ENCODE results near the gene ROR1. TPM values are rescaled to one million over a fixed set of nuclear protein-coding genes. Genes with fewer than 3 reads are reported as not detected.

The ROR1 gene
- polyA plus RNA-seq, 3 donors from 2014 or later: 1.1 to 3.3 (median 1.2) TPM

DNA sequence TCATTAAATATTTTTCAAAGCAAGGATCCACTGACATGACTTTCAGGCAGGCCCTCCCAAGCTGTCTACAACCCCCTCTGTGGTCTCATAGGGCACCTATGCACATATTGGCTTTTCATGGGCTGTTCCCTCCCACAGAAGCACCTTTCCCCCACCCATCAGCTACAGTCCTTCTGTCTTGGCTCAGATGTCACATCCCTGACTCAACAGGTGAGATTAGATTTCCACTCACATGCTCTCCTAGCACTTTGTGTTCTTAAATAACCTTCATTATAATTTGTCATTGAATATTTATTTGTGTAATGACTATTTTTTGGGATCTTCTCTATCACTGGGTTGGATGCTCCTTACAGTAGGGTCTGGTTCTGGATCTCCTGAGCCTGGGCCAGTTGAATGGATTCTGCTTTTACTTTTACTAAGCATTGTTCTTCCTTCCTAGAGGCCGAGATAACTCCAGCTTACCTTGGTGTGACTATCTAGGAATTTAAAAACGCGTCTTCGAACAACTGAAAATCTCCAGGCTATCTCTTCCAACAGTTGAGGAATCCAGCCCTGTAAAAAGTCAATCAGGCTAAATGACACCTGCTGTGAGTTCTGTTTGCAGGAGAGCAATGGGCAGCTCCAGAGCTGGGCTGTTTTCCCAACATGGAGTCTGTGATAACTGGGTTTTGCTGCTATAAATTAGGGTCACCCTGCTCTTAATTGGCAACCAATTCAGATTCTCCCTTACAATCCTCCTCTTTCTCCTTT lies 16.2 kb downstream of the ROR1 start:
- DNase-seq: no peak
- Mint-ChIP-seq H3K4me1 (no peaks in the 10 kb centered on the region), H3K27me3 (ENCODE audit: low read depth in 3 of 3) (peaks cover 4 to 6% (median 6%) of the 10 kb centered on the region in 3 donors), H3K27ac (no peak overlapping the region), H3K9me3 (no peaks in the 10 kb centered on the region), H3K4me3 (no peak overlapping the region), H3K36me3 (no peaks in the 10 kb centered on the region)

DNA sequence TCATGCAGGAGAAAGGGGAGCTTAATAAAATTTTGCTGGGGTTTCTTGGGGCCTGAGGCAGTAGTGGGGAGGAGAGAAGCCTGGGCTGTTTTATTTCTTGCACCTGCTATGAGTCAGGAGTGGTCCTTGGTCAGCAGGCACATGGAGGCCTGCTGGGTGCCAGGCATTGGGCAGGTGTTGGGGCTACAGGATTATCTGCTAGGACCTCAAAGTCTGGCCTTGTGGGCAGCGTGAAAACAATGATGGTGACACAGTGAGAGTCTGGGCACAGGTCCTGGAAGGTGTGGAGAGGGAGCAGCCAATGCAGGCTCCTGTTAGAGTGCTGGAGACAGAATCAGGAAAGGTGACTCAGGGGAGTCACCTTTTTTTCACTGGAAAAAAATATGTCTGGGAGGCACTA lies 17.2 kb downstream of the ROR1 start:
- H3K4me3 Mint-ChIP-seq: no peak overlapping the region
- H3K27me3 Mint-ChIP-seq (ENCODE audit: low read depth in 3 of 3): peaks cover 4 to 6% (median 6%) of the 10 kb centered on the region in 3 donors
- no peaks in the 10 kb centered on the region for H3K4me1 Mint-ChIP-seq
- DNase-seq: no peak
- no peaks in the 10 kb centered on the region for H3K9me3 Mint-ChIP-seq
- no peak overlapping the region for H3K27ac Mint-ChIP-seq
- H3K36me3 Mint-ChIP-seq: no peaks in the 10 kb centered on the region

DNA sequence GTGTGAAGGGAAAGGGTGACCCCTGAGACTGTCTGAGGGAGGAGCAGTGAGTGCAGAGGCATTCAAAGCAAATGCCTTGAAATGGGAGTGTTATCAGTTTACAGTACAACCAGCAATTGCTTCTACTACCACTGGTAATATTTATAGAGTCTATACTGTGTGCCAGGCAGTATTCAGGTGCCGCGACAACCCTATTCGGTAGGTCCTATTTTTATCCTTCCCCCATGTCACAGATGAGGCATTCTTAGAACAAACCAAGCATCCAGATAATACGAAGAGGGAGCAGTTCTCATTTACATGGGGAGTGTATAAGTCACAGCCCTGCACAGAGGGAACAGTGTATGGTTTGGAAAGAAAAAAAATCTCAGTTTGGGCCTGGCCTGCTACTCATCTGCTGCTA lies 18.3 kb downstream of the ROR1 start:
- H3K36me3 Mint-ChIP-seq: no peaks in the 10 kb centered on the region

DNA sequence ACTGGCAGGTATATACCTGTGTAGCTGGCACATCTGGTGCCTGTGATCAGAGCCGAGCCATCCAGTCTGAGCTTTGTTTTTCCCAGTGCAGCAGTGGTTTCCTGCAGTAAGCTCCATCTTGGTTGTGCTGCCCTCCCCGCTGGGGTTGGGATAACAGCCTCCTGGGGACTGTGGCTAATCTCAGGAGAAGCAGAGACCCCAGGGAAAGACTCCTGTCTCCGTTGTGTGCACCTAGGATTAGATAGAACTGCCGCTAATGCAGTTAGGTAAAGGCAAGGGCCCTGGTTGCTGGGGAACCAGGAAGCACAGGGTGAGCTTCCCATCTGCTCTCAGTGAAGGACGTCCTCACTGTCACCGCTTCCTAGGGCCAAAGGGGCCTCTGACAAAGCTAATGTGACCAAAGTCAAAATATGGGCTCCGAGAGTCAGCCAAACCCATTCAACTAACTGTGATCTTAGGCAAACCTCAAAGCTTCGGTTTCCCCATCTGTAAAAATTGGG lies 20.0 kb downstream of the ROR1 start:
- no peak for DNase-seq
- H3K9me3 Mint-ChIP-seq: no peaks in the 10 kb centered on the region
- no peak overlapping the region for H3K4me3 Mint-ChIP-seq
- H3K27ac Mint-ChIP-seq: no peak overlapping the region
- H3K27me3 Mint-ChIP-seq (ENCODE audit: low read depth in 3 of 3): peaks cover 4 to 8% (median 6%) of the 10 kb centered on the region in 3 donors
- H3K36me3 Mint-ChIP-seq: no peaks in the 10 kb centered on the region
- H3K4me1 Mint-ChIP-seq: no peaks in the 10 kb centered on the region

More for the DNA sequence above, 18.3 kb downstream of the ROR1 start:
- no peak overlapping the region for H3K27ac Mint-ChIP-seq
- H3K9me3 Mint-ChIP-seq: no peaks in the 10 kb centered on the region
- H3K4me3 Mint-ChIP-seq: no peak overlapping the region
- peaks cover 4 to 7% (median 6%) of the 10 kb centered on the region in 3 donors for H3K27me3 Mint-ChIP-seq (ENCODE audit: low read depth in 3 of 3)
- no peaks in the 10 kb centered on the region for H3K4me1 Mint-ChIP-seq
- no peak for DNase-seq

DNA sequence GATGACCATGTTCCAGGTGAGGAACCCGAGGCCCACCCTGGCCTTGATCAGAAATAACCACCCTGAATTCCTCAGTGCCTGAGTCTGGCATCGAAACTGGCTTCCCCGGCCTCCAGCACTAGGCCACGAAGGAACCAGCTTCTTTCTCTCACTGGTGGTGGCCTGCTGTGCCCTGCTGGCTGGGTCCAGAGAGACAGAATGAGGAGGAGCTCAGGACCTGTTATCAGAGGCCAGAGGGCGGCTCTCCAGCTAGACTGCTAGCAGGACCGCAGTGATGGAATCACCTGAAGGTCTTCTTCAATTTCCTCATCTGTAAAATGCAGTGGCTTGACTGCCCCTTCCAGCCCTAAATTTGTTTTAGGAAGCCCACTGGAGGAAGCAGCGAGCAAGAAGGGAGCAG lies 20.5 kb downstream of the ROR1 start:
- Mint-ChIP-seq H3K9me3 (no peaks in the 10 kb centered on the region), H3K36me3 (no peaks in the 10 kb centered on the region)

DNA sequence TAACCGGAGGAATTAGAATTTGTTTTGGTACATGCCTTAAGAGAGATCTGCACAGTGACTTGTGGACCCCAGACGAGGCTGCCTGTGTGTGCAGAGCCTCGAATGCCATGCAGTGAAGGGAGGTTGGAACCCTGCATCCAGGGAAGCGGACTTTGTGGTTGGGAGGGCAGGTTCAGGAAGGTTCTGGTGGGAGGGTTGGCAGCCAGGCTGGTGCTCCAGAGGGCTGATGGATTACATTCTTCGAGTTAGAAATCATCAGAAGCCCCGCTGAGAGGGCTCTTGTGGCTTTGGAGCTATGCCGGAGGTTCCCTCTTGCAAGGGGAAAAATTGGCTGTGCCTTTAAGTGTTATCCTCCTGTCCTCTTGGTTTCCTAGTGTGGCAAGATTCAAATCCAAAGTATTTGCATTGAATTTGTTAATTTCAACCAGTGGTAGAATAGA lies 21.1 kb downstream of the ROR1 start:
- H3K27ac Mint-ChIP-seq: no peak overlapping the region
- H3K4me3 Mint-ChIP-seq: no peak overlapping the region
- H3K4me1 Mint-ChIP-seq: no peaks in the 10 kb centered on the region
- no peaks in the 10 kb centered on the region for H3K36me3 Mint-ChIP-seq
- no peaks in the 10 kb centered on the region for H3K9me3 Mint-ChIP-seq
- DNase-seq: no peak
- H3K27me3 Mint-ChIP-seq (ENCODE audit: low read depth in 3 of 3): peaks cover 4 to 8% (median 5%) of the 10 kb centered on the region in 3 donors

More for the DNA sequence above, 20.5 kb downstream of the ROR1 start:
- no peak overlapping the region for H3K4me3 Mint-ChIP-seq
- no peaks in the 10 kb centered on the region for H3K4me1 Mint-ChIP-seq
- no peak overlapping the region for H3K27ac Mint-ChIP-seq
- H3K27me3 Mint-ChIP-seq (ENCODE audit: low read depth in 3 of 3): peaks cover 4 to 8% (median 5%) of the 10 kb centered on the region in 3 donors
- DNase-seq: no peak

DNA sequence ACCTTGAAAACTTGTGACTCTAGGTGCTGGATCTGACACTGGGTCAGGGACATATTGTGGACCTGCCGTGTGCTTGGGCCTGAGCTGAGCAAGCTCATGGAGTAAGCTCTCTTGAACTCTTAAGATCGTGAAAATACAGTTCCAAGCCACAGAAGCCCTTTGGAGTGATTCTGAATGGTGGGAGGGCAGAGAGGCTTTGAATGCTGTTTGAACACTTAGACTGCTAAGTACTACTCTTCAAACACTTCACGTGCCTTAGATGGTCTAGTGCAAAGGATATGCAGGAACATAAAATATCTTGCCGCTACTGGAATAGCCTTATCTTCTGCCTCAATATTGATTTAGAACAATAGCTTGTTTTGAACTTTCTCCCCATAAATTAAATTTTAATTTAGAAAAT lies 21.6 kb downstream of the ROR1 start:
- Mint-ChIP-seq H3K4me1 (no peaks in the 10 kb centered on the region), H3K27ac (no peak overlapping the region), H3K36me3 (no peaks in the 10 kb centered on the region), H3K27me3 (ENCODE audit: low read depth in 3 of 3) (peaks cover 4 to 8% (median 5%) of the 10 kb centered on the region in 3 donors), H3K4me3 (no peak overlapping the region), H3K9me3 (no peaks in the 10 kb centered on the region)
- no peak for DNase-seq

DNA sequence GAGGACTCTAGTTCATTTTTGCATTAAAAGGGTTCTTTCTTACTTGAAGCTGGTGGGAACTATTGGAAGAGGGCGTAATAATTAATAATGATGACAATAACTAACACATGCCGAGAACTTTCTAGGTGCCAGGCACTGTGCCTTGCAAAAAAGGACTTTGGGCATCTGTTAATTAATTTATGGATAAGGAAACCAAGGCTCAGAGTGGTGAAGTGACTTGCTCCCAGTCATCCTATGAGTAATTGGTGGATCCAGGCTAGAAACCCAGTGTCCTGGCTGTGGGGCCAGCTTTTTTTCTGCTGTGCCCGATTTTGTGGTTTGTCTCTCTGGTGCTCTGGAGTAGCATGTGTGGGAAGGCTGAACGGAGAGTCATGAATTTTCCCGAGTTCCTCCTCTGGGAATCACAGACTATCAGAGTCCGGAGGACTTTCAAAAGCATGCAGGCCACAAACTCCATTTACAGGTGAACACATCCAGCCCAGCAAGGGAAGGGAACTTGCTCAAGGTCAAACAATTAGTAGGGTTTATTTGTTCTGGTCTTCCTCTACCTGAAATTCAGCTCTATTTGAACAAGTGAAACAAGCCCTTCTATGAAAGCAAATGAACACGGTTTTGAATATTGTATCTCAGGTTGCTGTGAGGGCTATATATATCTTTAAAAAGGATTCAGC lies 23.4 kb downstream of the ROR1 start:
- Mint-ChIP-seq H3K27ac (no peak overlapping the region), H3K36me3 (no peaks in the 10 kb centered on the region), H3K9me3 (no peaks in the 10 kb centered on the region), H3K27me3 (ENCODE audit: low read depth in 3 of 3) (peaks cover 1 to 8% (median 6%) of the 10 kb centered on the region in 3 donors), H3K4me1 (no peaks in the 10 kb centered on the region), H3K4me3 (no peak overlapping the region)
- DNase-seq: no peak

DNA sequence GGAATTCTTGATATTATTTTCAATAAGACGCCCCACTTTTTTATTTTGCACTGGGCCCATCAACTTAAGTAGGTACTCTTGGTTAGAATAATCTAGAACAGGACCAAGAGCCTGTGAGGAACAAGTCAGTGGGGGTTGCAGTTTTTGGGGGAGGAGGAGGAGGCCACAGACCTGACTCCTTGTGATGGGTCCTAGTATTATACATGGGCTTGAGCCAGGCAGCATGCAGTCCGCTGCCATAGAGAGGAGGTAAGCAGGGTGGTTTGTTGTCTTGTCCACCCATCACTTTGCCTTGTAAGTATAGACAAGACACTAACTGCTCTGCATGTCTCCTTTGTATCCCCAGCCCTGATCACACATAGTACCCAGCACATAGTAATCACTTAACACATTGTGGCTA lies 24.5 kb downstream of the ROR1 start:
- H3K36me3 Mint-ChIP-seq: no peaks in the 10 kb centered on the region
- H3K4me1 Mint-ChIP-seq: no peaks in the 10 kb centered on the region
- H3K27ac Mint-ChIP-seq: no peak overlapping the region
- peaks cover 1 to 8% (median 6%) of the 10 kb centered on the region in 3 donors for H3K27me3 Mint-ChIP-seq (ENCODE audit: low read depth in 3 of 3)
- no peak for DNase-seq
- no peak overlapping the region for H3K4me3 Mint-ChIP-seq
- no peaks in the 10 kb centered on the region for H3K9me3 Mint-ChIP-seq

DNA sequence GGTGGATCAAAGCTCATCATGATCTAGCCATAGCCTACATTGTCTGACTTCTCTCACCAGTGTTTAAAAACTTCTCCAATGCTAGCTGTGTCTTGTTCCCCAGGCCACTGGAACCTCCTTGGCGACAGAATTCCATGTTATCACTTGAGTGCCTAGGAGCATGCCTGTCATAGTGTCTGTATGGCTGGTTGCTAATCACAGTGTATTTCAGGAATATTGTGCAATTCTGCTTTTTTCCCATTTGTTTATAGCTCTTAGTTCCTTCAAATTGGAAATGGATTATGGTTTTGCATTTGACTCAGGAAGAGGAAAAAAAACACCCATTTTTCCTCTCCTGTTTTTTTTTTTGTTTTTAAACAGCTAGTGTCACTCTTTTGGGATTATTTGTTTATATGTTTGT lies 25.5 kb downstream of the ROR1 start:
- no peak overlapping the region for H3K27ac Mint-ChIP-seq
- H3K27me3 Mint-ChIP-seq (ENCODE audit: low read depth in 3 of 3): peaks cover 1 to 8% (median 6%) of the 10 kb centered on the region in 3 donors
- no peaks in the 10 kb centered on the region for H3K9me3 Mint-ChIP-seq
- H3K36me3 Mint-ChIP-seq: no peaks in the 10 kb centered on the region
- DNase-seq: no peak
- H3K4me3 Mint-ChIP-seq: no peak overlapping the region
- H3K4me1 Mint-ChIP-seq: no peaks in the 10 kb centered on the region

DNA sequence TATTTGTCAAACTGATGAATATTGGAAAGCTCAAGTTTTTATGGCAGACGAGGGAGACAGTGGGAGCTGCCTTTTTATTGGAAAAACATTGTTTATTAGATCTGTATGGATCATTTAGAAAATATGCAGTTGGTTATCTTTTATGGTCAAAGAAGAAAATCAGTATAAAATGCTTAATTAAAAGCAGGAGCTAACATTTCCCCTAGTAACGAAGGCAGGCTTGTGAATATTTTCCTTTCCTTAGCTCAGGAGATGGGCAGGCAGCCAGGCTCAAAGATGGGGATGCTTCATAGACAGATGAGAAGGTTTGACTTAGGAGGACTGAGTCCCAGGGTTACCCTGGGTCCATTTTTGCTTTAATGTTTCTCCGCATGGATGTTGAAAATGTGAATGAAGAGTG lies 26.0 kb downstream of the ROR1 start:
- H3K4me1 Mint-ChIP-seq: no peaks in the 10 kb centered on the region

DNA sequence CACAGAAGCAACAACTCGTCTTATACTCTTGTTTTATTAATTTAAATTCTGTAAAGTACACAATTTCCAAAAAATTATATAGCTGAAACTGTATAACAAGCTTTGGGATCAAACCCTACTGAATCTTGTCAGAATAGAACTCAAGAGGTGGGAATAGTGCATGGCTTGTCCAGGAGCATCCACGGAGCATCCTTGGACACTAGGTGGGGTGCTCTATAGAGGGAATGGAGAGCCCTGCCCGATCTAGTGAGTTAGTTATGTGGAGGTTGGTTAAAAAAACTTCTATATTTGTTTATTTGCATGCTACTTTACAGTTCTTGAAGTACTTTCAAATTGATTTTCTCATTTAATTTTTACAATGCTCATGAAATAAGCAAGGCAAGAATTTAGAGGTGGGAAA lies 28.3 kb downstream of the ROR1 start:
- H3K9me3 Mint-ChIP-seq: no peaks in the 10 kb centered on the region
- DNase-seq: no peak
- H3K4me3 Mint-ChIP-seq: no peak overlapping the region
- peaks cover 2 to 9% (median 3%) of the 10 kb centered on the region in 3 donors for H3K27me3 Mint-ChIP-seq (ENCODE audit: low read depth in 3 of 3)
- no peaks in the 10 kb centered on the region for H3K4me1 Mint-ChIP-seq
- no peak overlapping the region for H3K27ac Mint-ChIP-seq
- no peaks in the 10 kb centered on the region for H3K36me3 Mint-ChIP-seq

More for the DNA sequence above, 26.0 kb downstream of the ROR1 start:
- no peak overlapping the region for H3K27ac Mint-ChIP-seq
- H3K4me3 Mint-ChIP-seq: no peak overlapping the region
- no peaks in the 10 kb centered on the region for H3K9me3 Mint-ChIP-seq
- no peaks in the 10 kb centered on the region for H3K36me3 Mint-ChIP-seq
- H3K27me3 Mint-ChIP-seq (ENCODE audit: low read depth in 3 of 3): peaks cover 1 to 8% (median 6%) of the 10 kb centered on the region in 3 donors
- no peak for DNase-seq

DNA sequence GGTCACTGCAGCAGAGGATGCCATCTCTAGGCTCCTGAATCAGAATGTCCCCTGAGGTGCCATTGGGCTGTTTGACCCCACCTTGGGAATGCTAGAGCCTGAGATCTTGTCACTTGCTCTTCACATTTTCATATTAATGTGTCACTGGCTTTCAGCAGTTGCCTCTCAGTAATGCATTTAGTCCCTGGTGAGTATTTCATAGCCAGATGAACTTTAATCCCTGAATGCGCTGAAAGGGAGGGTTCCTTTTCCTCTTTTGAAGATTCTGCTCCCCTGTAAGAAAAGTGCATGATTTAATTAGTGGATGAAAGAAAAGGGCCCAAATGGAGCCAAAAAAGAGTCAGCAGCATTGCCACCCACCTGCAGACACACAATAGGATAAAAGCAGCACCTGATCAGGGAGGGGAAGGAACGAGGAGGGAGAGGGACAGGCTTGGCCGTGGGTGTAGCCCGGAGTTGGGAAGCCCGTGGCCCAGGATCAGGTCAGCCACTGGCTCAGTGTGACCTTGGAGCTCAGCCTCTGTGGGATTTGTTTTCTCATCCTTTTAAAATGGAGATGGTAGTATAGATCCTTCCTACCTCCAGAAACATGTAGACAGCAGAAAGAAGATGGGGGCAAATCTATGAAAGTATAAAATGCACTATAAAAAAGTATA lies 31.1 kb downstream of the ROR1 start:
- H3K4me3 Mint-ChIP-seq: no peak overlapping the region
- DNase-seq: no peak
- H3K36me3 Mint-ChIP-seq: no peaks in the 10 kb centered on the region
- H3K9me3 Mint-ChIP-seq: peaks cover 0 to 2% (median 0%) of the 10 kb centered on the region in 6 donors
- no peak overlapping the region for H3K27ac Mint-ChIP-seq
- H3K27me3 Mint-ChIP-seq (ENCODE audit: low read depth in 3 of 3): peaks cover 0 to 15% (median 1%) of the 10 kb centered on the region in 3 donors
- H3K4me1 Mint-ChIP-seq: no peaks in the 10 kb centered on the region

DNA sequence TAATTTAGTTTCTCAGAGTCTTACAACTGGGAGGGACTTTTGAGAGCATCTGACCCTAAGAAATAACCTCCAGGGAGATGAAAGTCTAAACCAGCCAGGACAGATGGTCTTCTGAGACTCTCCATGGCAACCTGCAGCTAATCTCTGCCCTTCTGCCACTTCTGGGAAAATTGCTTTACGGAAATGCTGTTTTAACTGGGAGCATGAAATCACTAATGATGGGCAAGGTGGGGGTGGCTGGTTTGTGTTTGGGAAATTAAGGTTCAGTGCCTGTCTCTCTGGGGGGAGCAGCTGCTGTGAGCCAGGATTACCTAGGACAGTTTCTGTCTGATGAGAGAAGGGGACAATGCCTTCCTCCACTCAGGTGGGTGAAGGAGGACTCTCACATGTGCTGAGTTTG lies 33.2 kb downstream of the ROR1 start:
- H3K9me3 Mint-ChIP-seq: peaks cover 0 to 4% (median 0%) of the 10 kb centered on the region in 6 donors
- no peak overlapping the region for H3K27ac Mint-ChIP-seq
- H3K4me1 Mint-ChIP-seq: no peaks in the 10 kb centered on the region
- H3K36me3 Mint-ChIP-seq: no peaks in the 10 kb centered on the region
- H3K27me3 Mint-ChIP-seq (ENCODE audit: low read depth in 3 of 3): peaks cover 0 to 7% (median 1%) of the 10 kb centered on the region in 3 donors
- H3K4me3 Mint-ChIP-seq: no peak overlapping the region
- no peak for DNase-seq
